SKM-1 (cell line): Measurements from ENCODE around the gene BHLHE23.

Experiments used
- DNase-seq: peaks from one replicate; lab custom pipeline; 2025; ENCODE audit not compliant: unreplicated experiment; lab: John Stamatoyannopoulos, UW

Gene BHLHE23

DNA sequence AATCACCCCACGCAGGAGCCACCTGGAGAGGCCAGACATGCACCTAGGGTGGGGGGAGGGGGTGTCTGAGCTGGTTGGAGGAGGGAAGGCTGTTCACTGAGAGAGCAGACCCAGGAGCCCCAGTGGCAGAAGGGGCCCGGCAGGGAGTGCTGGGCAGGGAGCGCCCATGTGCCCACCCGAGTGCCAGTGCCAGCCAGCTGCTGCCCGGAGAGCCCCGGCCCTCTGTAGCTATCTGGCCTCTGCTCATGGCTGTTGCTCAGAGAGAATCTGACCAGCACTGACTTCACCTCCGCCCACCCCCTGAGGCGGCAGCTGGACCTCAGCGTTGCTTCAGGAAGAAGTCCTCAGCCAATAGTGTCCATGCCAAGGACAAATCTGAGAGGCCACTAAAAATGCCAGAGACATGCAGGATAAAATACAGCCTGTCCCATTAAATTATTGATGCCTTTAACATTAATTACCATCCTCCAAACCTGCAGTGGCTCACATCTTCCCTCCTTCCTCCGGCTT is 31.5 kb downstream of the BHLHE23 start:
- no peak for DNase-seq

DNA sequence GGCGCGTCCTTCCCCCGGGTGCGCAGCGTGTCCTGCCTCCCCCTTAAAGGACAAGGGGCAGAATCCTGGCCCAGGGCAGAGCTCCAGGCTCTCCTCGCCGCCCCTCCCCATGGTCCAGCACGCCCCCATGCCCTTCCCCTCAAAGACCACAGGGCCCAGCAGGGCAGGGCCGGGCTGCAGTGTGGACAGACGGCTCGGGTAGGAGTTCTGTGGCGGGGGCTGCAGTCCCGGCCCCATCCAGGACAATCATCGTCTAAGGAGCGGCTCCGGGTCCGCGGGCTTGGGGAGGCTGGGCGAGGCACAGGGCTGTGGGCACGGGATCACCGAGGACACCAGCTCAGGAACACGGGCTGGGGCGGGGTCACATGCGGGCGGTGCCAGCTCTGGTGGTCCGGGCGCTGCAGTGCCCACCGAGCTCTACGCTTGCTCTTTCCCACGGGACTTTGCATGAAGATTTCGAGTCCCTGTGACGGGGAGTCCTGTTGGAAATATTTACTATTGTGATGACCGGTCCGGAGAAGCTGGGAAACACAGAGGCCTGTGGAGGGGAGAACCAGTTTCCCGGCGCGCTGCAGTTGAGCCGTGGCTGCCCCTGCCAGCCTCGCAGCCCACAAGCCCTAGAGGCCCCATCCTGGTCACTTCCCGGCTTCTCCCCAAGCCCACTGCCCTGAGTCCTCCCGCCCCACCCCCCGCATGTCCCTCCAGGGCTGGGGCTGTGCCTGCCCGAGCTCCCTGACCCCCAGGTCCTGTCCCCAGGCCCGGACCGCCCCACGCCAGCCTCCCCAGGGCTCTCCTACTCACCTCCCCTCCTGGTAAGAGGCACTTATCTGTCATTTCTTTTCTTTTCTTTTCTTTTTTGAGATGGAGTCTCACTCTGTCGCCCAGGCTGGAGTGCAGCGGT is 33.7 kb downstream of the BHLHE23 start:
- DNase-seq = no peak

DNA sequence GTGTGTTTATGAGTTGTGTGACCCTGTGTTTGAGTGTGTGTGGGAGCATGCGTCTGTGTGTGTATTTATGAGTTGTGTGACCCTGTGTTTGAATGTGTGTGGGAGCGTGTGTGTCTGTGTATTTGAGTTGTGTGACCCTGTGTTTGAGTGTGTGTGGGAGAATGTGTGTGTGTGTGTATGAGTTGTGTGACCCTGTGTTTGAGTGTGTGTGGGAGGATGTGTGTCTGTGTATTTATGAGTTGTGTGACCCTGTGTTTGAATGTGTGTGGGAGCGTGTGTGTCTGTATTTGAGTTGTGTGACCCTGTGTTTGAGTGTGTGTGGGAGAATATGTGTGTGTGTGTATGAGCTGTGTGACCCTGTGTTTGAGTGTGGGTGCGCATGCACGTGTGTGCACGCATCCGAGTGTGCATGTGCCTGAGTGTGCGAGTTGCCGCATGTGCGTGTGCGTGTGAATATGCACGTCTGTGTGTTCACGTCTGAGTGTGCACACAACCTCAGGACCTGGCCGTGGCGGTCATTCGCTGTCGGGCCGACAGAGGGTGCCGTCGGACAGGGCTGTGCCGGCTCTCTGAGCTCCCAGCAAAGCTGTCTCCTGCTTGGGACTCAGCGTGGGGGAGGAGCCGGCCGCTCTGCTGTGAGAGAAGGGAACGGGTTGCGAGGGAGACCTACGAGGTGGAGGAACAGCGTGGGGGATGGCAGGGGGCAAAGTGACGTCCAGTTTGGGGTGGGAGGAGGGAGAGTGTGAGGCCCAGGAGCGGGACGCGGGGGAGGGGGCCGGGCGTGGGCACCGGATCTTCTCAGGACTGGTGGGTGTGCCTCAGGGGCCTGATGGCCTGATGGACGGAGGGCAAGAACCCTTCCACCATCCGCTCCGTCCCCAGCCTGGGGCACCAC is 34.6 kb downstream of the BHLHE23 start:
- DNase-seq = peak; percentile 77

DNA sequence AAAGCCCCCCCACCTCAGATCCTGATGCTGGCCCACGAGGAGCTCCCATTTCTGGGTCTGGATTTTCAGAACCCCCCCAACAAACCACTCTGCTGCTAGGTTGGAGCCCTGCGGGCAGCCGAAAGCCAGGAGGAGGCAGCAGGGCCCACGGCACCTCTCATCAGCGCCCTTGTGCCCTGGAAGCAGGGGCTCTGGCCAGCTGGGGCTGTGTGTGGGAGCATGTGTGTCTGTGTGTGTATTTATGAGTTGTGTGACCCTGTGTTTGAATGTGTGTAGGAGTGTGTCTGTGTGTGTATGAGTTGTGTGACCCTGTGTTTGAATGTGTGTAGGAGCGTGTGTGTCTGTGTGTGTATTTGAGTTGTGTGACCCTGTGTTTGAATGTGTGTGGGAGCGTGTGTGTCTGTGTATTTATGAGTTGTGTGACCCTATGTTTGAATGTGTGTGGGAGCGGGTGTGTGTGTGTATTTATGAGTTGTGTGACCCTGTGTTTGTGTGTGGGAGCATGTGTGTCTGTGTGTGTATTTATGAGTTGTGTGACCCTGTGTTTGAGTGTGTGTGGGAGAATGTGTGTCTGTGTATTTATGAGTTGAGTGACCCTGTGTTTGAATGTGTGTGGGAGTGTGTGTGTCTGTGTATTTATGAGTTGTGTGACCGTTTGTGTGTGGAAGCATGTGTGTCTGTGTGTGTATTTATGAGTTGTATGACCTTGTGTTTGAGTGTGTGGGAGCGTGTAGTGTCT is 35.4 kb downstream of the BHLHE23 start:
- DNase-seq = no peak

DNA sequence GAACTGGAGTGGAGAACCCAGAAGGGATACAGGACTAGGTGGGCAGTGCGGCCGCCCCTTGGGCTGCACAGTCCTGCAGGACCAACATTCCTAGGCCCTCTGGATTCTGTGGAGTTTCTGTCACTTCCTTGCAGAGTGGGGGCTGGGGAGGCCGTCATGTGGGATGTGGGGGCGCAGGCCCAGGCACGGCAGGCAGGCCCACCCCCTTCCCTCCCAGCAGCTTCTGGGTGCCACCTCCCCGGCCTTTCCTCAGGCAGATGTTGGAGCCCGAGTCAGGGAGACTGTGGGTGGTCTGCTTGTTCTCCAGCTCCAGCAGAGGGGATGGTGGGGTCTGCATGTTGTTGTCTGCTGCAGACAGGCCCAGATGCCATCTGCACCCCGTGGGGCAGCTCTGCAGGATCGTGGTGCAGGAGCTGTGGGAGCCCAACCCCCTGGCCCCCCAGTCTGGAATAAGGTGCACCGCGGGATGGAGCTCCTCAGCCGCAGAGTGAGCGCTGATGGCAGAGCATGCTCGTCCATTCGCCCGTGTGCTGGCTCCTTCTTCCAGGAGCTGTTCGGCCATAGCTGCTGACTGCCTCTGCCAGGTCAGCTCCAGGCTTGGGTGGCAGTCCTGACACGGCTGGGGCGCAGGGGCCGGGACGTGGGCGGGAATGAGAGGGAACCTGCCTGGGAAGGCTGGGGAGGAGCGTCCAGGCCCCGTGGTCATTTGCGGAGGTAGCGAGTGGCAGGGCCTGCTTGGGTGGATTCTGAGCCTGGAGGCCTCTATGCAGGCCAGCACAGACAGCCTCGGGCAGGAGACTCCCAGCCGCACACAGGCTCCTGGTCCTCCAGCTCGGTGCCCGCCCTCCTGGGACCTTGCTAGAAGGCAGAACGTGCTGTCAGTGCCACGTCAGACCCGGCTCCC is 36.2 kb downstream of the BHLHE23 start:
- DNase-seq = no peak

DNA sequence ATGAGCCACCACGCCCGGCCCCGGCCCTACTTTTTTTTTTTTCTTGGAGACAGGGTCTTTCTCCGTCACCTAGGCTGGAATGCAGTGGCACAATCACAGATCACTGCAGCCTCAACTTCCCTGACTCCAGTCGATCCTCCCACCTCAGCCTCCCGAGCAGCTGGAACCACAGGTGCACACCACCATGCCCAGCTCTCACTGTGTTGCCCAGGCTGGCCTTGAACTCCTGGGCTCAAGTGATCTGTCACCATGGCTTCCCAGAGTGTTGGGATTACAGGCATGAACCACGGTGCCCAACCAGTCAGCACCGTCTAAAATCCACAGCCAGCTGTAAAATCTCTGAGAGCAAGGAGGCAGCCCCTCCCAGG is 36.8 kb downstream of the BHLHE23 start:
- DNase-seq = no peak

DNA sequence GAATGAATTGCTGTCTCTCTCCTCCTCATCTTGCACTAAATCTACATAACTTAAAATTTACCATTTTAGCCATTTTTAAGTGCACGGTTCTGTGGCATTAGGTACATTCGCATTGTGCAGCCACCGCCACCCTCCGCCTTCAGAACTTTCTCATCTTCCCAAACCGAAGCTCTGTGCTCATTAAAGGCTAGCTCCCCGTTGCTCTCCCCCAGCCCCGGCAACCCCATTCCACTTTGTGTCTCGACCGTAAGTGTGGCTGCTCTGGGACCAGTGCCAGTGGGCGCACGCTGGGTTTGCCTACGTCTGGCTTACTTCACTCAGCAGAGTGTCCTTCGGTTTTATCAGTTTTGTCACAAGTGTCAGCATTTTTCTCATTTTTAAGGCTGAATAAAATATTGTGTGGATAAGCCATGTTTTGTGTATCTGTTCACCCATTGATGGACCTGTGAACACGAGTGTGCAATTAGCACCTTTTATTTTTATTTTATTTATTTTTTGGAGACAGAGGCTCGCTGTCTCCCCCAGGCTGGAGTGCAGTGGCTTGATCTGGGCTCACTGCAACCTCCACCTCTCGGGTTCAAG is 37.5 kb downstream of the BHLHE23 start:
- no peak for DNase-seq

DNA sequence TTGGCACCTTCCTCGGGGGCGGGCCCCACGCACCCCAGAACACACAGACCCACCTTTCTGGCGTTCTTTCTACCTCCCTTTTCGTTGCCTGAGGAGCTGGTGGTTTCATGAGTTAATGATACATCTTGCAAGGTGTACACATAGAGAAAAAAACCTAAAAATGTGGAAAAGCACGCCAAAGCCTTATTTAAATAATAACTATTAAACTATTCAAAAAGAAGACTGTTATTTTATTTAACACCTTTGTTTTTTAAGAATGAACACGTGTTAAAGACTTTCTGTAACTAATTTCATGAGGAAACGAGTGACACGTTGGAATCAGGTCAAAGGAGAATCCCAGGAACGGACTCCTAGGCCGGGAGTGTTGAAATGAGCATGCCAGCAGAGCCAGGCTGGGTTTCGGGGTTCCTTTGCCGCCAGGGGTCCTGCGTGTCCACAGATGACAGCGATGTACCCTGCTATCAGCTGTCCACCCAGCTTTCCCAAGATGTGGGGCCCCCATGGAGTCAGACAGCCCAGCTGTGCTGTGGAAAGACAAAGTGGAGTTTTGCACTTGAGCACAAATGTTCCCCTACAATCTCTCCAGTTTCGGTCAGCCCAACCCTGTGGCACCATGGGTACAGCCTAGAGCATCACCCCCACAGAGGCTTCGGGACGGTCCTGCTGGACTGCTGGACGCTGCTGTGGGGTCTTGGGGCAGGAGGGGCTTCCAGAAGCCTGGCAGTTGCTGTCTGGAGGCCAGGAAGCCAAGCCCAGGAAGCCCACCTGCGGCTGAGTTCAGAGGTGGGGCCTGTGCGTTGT is 38.2 kb downstream of the BHLHE23 start:
- DNase-seq = no peak

DNA sequence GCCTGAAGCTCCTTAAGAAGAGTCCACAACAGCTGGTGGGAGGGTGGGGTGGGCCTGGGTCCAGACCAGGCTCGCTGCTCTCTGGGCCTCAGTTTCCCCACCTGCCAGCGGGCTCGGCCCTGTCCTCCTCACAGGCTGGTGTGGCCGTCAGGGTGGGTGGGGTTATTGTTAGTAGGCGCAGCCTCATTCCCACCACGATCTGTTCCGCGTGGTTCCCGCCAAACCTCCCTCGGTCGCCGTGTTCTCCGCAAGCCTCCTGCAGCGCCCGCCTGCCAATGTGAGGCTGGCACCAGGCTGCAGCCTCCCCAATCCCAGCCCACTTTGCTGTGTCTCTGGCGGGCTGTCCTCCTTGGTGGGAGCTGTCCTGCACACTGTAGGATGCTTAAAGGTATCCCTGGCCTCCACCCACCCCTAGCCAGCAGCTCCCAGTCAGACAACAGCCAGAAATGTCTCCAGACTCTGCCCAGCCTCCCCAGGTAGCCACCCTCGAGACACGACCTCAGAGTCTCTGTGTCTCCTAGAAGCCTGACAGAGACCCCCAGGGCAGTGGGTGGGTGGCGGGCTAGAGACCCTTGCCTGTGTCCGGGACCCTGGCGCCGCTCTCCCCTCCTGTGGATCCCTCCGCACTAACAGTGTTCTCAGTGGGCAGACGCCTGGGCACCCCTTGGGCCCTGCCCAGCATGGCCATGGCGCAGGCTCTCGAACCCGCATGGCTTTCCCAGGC is 39.0 kb downstream of the BHLHE23 start:
- DNase-seq = no peak

DNA sequence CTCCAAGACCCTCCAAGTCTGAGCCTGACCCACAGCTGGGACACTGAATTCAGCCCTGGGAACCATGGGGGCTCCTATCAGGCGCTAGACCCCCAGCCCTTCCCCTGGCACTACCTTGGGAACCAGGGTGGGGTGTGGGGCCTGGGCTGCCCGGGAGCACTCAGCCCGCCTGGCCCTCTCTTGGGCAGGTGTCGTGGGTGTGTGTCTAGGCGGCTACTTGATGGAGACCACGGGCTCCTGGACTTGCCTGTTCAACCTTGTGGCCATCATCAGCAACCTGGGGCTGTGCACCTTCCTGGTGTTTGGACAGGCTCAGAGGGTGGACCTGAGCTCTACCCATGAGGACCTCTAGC is 39.6 kb downstream of the BHLHE23 start:
- DNase-seq = no peak

DNA sequence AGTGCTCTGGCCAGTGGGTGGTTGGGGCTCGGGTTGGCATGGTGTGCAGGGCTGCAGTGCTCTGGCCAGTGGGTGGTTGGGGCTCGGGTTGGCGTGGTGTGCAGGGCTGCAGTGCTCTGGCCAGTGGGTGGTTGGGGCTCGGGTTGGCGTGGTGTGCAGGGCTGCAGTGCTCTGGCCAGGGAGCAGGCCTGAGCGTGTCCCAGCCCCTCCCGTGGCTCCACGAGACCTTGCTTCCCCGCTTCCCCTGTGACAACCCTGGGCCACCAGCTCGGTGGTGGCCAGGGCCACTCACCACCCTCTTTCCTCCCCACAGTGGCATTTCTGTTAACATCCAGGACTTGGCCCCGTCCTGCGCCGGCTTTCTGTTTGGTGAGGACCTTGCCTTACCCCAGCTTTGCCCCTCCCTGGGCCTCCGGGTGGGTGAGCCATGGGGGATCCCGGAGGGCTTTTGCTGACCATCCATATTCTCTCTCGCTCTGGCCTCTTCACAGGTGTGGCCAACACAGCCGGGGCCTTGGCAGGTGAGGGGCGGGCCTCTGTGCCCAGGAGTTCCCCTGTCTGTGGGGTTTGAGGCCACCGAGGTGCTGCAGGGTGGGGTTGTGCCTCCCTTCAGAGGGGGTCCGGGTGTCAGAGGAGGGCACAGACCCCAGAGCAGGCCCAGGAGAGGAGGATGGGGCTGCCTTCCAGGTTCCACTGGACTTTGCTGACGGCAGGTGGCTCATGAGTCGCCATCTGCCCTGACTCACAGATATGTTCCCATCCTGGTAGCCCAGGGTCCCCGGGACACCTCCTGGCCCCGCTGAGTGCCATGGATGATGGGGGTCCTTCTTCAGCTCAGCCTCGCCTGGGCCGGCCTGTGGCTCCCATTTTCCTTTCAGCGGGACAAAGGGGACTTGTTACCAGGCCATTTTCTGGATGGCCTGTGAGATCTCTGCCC is 40.3 kb downstream of the BHLHE23 start:
- DNase-seq = no peak

DNA sequence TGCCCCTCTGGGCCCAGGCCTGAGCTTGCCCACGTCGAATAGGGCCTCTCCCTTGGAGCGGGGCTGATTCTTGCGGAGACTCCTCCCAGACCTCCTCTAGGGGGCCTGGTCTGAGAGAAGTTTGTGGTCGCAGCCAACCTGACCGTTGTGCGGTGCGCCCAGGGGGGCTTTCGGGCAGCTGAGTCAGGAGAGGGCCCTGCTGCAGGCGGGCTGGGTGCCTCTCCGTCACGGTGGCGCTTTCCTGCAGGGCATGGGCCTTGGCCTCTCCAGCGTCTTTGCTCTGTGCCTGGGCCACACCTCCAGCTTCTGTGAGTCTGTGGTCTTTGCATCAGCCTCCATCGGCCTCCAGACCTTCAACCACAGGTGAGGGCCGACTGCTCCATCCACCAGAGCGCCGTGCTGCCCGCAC is 41.4 kb downstream of the BHLHE23 start:
- DNase-seq = no peak

DNA sequence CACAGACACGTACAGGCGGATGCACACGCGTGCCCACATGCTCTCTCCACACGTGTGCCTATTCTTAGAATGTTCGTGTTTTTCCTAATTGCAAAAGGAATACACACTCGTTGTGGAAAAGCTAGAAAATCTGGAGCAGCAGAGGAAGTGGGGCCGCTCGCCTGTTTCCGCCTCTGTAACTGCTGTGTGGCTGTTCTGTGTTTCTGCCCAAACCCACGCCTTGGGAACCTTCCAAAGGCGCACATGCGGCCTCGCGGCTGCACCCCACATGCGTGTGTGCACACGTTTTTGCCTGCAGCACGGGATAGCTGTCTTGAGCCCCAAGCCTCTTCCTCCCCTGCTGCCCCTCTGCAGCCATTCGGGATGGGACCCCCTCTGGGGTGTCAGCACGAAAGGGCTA is 42.1 kb downstream of the BHLHE23 start:
- no peak for DNase-seq

DNA sequence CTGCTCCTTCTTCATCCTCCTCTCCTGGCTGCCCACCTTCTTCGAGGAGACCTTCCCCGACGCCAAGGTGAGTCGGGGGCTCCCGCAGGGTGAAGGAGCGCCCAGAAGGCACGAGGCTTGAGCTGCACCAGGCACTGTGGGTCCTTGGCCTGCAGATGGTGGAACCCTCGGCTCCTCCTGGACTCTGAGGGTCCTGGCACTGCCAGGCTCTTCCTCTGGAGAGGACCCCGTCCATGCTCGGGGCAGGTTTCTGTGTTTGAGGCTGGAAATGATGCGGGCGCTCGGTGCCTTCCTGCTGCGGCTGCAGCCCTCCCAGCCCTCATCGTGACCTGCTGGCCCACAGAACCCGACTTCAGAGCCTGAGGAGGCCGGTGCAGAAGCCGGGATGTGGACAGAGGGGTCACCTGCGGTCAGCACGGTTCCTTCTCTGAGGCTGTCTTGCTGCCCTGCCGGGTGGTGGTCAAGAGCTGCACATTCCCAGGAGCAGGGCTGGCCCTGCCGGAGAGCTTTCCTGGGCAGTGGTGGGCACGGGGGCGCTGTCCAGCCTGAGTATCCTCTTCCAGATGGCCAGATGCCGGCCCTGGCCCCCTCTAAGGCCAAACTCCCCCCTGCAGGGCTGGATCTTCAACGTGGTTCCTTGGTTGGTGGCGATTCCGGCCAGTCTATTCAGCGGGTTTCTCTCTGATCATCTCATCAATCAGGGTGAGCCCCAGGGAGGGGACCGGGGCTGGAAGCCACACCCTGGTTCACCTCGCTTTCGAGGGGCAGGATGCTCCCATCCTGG is 43.0 kb downstream of the BHLHE23 start:
- no peak for DNase-seq

DNA sequence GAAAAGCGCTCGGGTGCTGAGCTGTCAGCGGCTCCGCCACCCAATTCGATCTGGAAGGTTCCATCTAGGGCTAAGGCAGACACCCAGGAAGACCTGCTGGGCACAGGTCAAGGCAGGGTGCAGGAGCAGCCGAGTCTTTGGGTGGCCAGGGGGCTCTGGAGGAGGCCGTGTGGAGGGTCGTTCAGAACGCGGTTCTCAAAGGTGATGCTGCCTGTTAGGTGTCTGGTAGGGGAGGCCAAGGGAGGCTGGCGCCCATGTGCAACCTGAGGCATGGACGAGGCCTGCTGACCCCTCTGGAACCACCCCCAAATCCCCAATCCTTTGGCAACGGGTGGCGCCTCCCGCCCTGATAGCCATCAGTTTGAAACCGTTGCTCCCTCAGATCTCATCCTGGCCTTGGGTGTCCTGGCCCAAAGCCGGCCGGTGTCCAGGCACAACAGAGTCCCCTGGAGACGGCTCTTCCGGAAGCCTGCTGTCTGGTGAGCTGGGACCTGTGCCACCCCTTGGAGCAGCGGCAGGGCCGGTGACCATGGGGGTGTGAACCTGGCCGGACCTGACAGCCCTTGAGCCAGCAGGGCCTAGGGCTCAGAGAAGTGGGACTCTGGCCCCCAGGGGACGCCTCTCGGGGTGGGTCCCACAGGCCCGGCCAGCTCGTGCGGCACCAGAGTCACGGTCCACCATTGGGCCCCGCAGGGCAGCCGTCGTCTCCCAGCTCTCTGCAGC is 43.7 kb downstream of the BHLHE23 start:
- DNase-seq = no peak
